ENCODE data around the gene XBP1.
A peak's percentile ranks its signal among the peaks of the same experiment; 100 is the strongest.
"Not testable (repeated sequence)": the region's sequence is repeated elsewhere in the genome, so short reads cannot be mapped to it uniquely, and the experiment has no call there.

The XBP1 gene

GRCh38 chr22:28800308-28801041 lies at the start of gene XBP1:
Gene XBP1, minus strand, starts transcription at chr22:28800569.
- Histone ChIP-seq H3K9me3 (ENCODE audit: control insufficient read depth, insufficient read depth, low read length) (no peaks in the 10 kb centered on the region), H3K36me3 (ENCODE audit: control insufficient read depth, insufficient read depth, low read length) (peaks cover 14% of the 10 kb centered on the region; the same call in 1 of the 2 replicates), H3K4me1 (ENCODE audit: control insufficient read depth, insufficient read depth, low read length) (no peaks in the 10 kb centered on the region), H3K4me3 (ENCODE audit: low read length) (peak within 1 kb of the TSS; percentile 88), H3K27me3 (ENCODE audit: control insufficient read depth, insufficient read depth, low read length) (no peaks in the 10 kb centered on the region), H3K27ac (ENCODE audit: low read length) (no peak within 1 kb of the TSS)
- DNase-seq (ENCODE audit: low read depth, low spot score) = peak; percentile 86
- no CpG with 5 or more reads among the region's 78 CpGs for WGBS (ENCODE audit: insufficient coverage, insufficient read length)

- WGBS (ENCODE audit: insufficient coverage, insufficient read length) = no CpG with 5 or more reads among the region's 2 CpGs
Measured at GRCh38 chr22:28846994-28847393, 46.6 kb upstream of the XBP1 start.

DNA sequence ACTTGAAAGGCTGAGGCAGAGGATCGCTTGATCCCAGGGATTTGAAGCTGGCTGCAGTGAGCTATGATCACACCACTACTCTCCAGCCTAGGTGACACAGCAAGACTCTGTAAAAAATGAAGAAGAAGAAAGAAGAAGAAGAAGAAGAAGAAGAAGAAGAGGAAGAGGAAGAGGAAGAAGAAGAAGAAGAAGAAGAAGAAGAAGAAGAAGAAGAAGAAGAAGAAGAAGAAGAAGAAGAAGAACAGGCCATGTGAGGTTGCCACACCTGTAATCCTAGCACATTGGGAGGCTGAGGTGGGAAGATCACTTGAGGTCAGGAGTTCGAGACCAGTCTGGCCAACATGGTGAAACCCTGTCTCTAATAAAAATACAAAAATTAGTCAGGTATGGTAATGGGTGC lies 43.9 kb upstream of the XBP1 start:
- not testable (repeated sequence) for H3K4me3 ChIP-seq (ENCODE audit: low read length); H3K4me1 ChIP-seq (ENCODE audit: control insufficient read depth, insufficient read depth, low read length); H3K27me3 ChIP-seq (ENCODE audit: control insufficient read depth, insufficient read depth, low read length); H3K27ac ChIP-seq (ENCODE audit: low read length); DNase-seq (ENCODE audit: low read depth, low spot score); H3K9me3 ChIP-seq (ENCODE audit: control insufficient read depth, insufficient read depth, low read length); H3K36me3 ChIP-seq (ENCODE audit: control insufficient read depth, insufficient read depth, low read length)
- WGBS (ENCODE audit: insufficient coverage, insufficient read length) = no CpG with 5 or more reads among the region's 2 CpGs

More at GRCh38 chr22:28846994-28847393, 46.6 kb upstream of the XBP1 start:
- no peak overlapping the region for H3K27ac ChIP-seq (ENCODE audit: low read length)
- H3K4me1 ChIP-seq (ENCODE audit: control insufficient read depth, insufficient read depth, low read length) = no peaks in the 10 kb centered on the region
- no peaks in the 10 kb centered on the region for H3K27me3 ChIP-seq (ENCODE audit: control insufficient read depth, insufficient read depth, low read length)
- H3K36me3 ChIP-seq (ENCODE audit: control insufficient read depth, insufficient read depth, low read length) = no peaks in the 10 kb centered on the region
- no peaks in the 10 kb centered on the region for H3K9me3 ChIP-seq (ENCODE audit: control insufficient read depth, insufficient read depth, low read length)
- no peak for DNase-seq (ENCODE audit: low read depth, low spot score)
- H3K4me3 ChIP-seq (ENCODE audit: low read length) = no peak overlapping the region

GRCh38 chr22:28843633-28844032 lies 43.3 kb upstream of the XBP1 start:
- H3K4me1 ChIP-seq (ENCODE audit: control insufficient read depth, insufficient read depth, low read length) = no peaks in the 10 kb centered on the region
- H3K9me3 ChIP-seq (ENCODE audit: control insufficient read depth, insufficient read depth, low read length) = no peaks in the 10 kb centered on the region
- H3K27me3 ChIP-seq (ENCODE audit: control insufficient read depth, insufficient read depth, low read length) = no peaks in the 10 kb centered on the region
- H3K4me3 ChIP-seq (ENCODE audit: low read length) = no peak overlapping the region
- H3K36me3 ChIP-seq (ENCODE audit: control insufficient read depth, insufficient read depth, low read length) = no peaks in the 10 kb centered on the region
- no CpG with 5 or more reads among the region's 2 CpGs for WGBS (ENCODE audit: insufficient coverage, insufficient read length)
- DNase-seq (ENCODE audit: low read depth, low spot score) = no peak
- H3K27ac ChIP-seq (ENCODE audit: low read length) = no peak overlapping the region

- Histone ChIP-seq H3K9me3 (ENCODE audit: control insufficient read depth, insufficient read depth, low read length) (no peaks in the 10 kb centered on the region), H3K4me3 (ENCODE audit: low read length) (no peak overlapping the region), H3K27ac (ENCODE audit: low read length) (no peak overlapping the region), H3K27me3 (ENCODE audit: control insufficient read depth, insufficient read depth, low read length) (no peaks in the 10 kb centered on the region), H3K4me1 (ENCODE audit: control insufficient read depth, insufficient read depth, low read length) (no peaks in the 10 kb centered on the region), H3K36me3 (ENCODE audit: control insufficient read depth, insufficient read depth, low read length) (no peaks in the 10 kb centered on the region)
- no peak for DNase-seq (ENCODE audit: low read depth, low spot score)
- no CpG with 5 or more reads among the region's 5 CpGs for WGBS (ENCODE audit: insufficient coverage, insufficient read length)
Measured at GRCh38 chr22:28841111-28841510, 40.7 kb upstream of the XBP1 start.

GRCh38 chr22:28838971-28839370 lies 38.6 kb upstream of the XBP1 start:
- Histone ChIP-seq H3K27me3 (ENCODE audit: control insufficient read depth, insufficient read depth, low read length) (no peaks in the 10 kb centered on the region), H3K4me3 (ENCODE audit: low read length) (no peak overlapping the region), H3K27ac (ENCODE audit: low read length) (no peak overlapping the region), H3K9me3 (ENCODE audit: control insufficient read depth, insufficient read depth, low read length) (no peaks in the 10 kb centered on the region), H3K4me1 (ENCODE audit: control insufficient read depth, insufficient read depth, low read length) (no peaks in the 10 kb centered on the region), H3K36me3 (ENCODE audit: control insufficient read depth, insufficient read depth, low read length) (no peaks in the 10 kb centered on the region)
- DNase-seq (ENCODE audit: low read depth, low spot score) = no peak
- no CpG with 5 or more reads among the region's 5 CpGs for WGBS (ENCODE audit: insufficient coverage, insufficient read length)

DNA sequence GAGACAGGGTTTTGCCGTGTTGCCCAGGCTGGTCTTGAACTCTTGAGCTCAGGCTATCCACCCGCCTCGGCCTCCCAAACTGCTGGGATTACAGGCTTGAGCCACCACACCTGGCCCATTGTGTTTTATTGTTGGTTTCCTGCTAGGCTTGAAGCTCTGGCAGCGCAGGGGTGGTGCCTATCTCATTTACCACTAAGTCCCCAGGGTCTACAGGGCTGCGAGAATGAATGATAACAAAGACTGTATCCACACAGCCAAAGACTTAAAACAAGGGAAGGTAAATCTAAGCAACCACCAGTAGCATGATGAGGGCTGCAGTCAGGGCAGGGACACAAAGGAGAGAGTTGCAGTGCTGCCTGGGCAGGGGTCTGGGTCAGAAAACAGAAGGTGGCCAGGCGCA lies 37.3 kb upstream of the XBP1 start:
- H3K27ac ChIP-seq (ENCODE audit: low read length) = no peak overlapping the region
- H3K36me3 ChIP-seq (ENCODE audit: control insufficient read depth, insufficient read depth, low read length) = no peaks in the 10 kb centered on the region
- no peak overlapping the region for H3K4me3 ChIP-seq (ENCODE audit: low read length)
- no peak for DNase-seq (ENCODE audit: low read depth, low spot score)
- H3K27me3 ChIP-seq (ENCODE audit: control insufficient read depth, insufficient read depth, low read length) = no peaks in the 10 kb centered on the region
- no CpG with 5 or more reads among the region's 6 CpGs for WGBS (ENCODE audit: insufficient coverage, insufficient read length)
- H3K4me1 ChIP-seq (ENCODE audit: control insufficient read depth, insufficient read depth, low read length) = no peaks in the 10 kb centered on the region
- no peaks in the 10 kb centered on the region for H3K9me3 ChIP-seq (ENCODE audit: control insufficient read depth, insufficient read depth, low read length)

DNA sequence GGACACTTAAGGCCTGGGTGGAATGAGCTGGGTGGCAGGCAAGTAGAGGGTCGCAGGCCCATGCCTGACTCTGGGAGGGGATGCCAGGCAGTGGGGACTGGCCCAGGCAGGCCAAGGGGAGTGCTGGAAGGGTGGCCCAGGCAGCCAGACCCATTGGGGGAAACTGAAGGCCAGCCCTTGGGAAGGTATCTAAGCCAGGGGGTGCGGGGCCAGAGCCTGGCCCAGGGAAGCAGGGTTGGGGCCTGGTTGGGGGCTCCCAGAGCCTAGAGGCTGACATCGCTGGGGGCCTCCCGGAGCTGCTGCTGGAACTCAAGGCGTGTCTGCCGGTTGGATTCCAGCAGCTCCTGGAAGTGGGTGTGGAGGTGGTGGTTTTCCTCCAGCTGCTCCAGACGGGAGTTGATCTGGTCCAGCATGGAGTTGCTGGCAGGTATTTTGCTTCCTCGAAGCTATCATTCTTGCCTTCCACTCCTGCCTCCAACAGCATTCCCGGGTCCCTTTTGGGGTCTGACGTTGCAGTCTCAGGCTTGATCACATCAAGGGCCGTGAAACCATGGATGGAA lies 35.3 kb upstream of the XBP1 start:
- Histone ChIP-seq H3K4me1 (ENCODE audit: control insufficient read depth, insufficient read depth, low read length) (no peaks in the 10 kb centered on the region), H3K4me3 (ENCODE audit: low read length) (no peak overlapping the region)

DNA sequence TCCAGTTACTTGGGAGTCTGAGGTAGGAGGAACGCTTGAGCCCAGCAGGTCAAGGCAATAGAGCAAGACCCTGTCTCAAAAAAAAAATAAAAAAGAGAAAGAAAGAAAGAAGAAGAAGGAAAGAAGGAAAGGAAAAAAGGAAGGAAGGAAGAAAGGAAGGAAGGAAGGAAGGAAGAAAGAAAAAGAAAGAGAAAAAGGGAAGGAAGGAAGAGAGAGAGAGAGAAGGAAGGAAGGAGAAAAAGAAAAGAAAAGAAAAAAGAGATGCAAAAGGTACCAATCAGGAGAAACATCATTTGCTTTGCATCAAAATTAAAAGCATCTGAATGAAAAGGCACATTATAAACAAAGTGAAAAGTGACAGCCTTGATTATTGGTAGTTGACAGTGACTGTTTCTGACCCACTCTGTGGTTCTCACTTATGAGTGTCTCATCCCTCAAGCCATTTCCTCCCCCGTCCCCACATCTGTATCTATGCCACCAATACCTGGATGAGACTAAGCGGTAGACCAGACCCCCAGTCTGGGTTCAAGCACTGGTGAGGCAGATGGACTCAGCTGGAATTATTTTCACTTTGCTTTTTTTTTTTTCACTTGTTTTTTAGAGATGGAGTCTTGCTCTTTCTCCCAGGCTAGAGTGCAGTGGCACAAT lies 33.0 kb upstream of the XBP1 start:
- no peaks in the 10 kb centered on the region for H3K36me3 ChIP-seq (ENCODE audit: control insufficient read depth, insufficient read depth, low read length)
- H3K4me3 ChIP-seq (ENCODE audit: low read length) = no peak overlapping the region
- no peaks in the 10 kb centered on the region for H3K27me3 ChIP-seq (ENCODE audit: control insufficient read depth, insufficient read depth, low read length)
- H3K9me3 ChIP-seq (ENCODE audit: control insufficient read depth, insufficient read depth, low read length) = no peaks in the 10 kb centered on the region
- H3K4me1 ChIP-seq (ENCODE audit: control insufficient read depth, insufficient read depth, low read length) = no peaks in the 10 kb centered on the region
- no CpG with 5 or more reads among the region's 3 CpGs for WGBS (ENCODE audit: insufficient coverage, insufficient read length)
- no peak overlapping the region for H3K27ac ChIP-seq (ENCODE audit: low read length)
- no peak for DNase-seq (ENCODE audit: low read depth, low spot score)

More for the DNA sequence above, 35.3 kb upstream of the XBP1 start:
- Histone ChIP-seq H3K36me3 (ENCODE audit: control insufficient read depth, insufficient read depth, low read length) (no peaks in the 10 kb centered on the region), H3K27me3 (ENCODE audit: control insufficient read depth, insufficient read depth, low read length) (no peaks in the 10 kb centered on the region), H3K27ac (ENCODE audit: low read length) (no peak overlapping the region), H3K9me3 (ENCODE audit: control insufficient read depth, insufficient read depth, low read length) (no peaks in the 10 kb centered on the region)
- no CpG with 5 or more reads among the region's 11 CpGs for WGBS (ENCODE audit: insufficient coverage, insufficient read length)
- DNase-seq (ENCODE audit: low read depth, low spot score) = no peak

DNA sequence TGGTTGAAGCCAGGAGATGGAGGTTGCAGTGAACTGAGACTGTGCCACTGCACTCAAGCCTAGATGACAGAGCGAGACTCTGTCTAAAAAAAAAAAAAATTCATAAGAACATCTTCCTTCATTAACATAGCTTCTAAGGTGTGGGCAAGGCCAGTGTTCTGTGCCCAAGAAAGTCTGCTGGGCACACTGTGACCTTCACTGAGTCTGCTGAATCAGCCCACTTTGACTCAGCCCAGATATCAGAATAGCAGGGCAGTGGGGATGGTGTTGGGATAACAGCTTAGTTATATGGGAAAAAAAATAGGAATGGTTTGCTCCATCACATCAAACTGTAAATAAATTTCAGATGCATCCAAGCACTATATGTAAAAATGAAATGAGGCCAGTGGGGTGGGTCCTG lies 32.4 kb upstream of the XBP1 start:
- no CpG with 5 or more reads among the region's 1 CpG for WGBS (ENCODE audit: insufficient coverage, insufficient read length)
- H3K4me3 ChIP-seq (ENCODE audit: low read length) = no peak overlapping the region

More for the DNA sequence above, 32.4 kb upstream of the XBP1 start:
- Histone ChIP-seq H3K27me3 (ENCODE audit: control insufficient read depth, insufficient read depth, low read length) (no peaks in the 10 kb centered on the region), H3K27ac (ENCODE audit: low read length) (no peak overlapping the region), H3K36me3 (ENCODE audit: control insufficient read depth, insufficient read depth, low read length) (no peaks in the 10 kb centered on the region), H3K9me3 (ENCODE audit: control insufficient read depth, insufficient read depth, low read length) (no peaks in the 10 kb centered on the region), H3K4me1 (ENCODE audit: control insufficient read depth, insufficient read depth, low read length) (no peaks in the 10 kb centered on the region)
- no peak for DNase-seq (ENCODE audit: low read depth, low spot score)

Measured in iPS DF 6.9 (cell line).